Measurements from ENCODE around the gene PHF13. TPM values are rescaled to one million over a fixed set of nuclear protein-coding genes. Genes with fewer than 3 reads are reported as not detected.

The PHF13 gene
- total RNA-seq, 1 experiment from 2014 or later = 5.7 TPM

DNA sequence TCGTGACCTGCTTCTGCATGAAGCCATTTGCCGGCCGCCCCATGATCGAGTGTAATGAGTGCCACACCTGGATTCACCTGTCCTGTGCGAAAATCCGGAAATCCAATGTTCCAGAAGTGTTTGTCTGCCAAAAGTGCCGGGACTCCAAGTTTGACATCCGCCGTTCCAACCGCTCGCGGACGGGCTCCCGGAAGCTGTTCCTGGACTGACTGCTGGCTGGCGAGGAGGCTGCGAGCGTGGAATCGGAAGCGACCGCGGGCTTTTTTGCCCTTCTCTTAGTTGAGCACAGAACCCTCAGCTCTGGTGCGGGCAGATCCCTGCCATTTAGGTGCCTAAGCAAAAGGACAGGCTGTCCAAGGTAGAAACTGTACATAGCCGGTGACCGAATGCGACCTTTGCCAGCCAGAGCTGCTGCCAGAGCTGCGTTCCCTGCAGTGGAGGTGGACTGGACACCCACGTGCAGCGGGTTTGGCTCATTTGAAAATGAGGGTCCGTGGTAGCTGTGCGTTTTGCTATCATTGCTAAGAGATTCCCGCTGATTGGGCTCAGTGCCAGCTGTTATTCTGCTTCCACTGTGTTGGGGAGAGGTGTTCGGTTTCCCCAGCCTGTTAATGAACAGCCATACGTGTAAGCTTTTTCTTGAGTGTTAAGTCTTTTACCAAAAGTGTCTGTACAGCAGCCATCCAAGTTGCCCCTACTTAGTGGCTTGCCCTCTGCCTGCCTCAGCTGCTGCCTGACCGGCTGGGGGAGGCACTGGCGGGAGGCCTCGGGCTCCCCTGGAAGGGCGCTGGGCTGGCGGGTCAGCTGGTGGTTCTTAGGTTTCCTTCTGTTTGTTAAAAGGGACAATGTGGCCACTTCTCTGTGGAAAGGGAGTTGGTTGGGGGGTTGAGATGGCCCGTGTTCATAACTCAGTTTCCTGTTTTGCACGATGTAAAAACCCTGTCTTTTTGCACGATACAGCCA lies 8.2 kb downstream of the PHF13 start:
- Histone ChIP-seq H2AFZ (ENCODE audit: low read length) (no peak overlapping the region), H3K27ac (ENCODE audit: low read length) (no peak overlapping the region), H3K27me3 (ENCODE audit: low read length) (no peaks in the 10 kb centered on the region), H3K9me2 (replicated peaks; ENCODE audit: insufficient read depth, low read length) (no peaks in the 10 kb centered on the region), H3K79me2 (ENCODE audit: low read length) (peaks cover 31% of the 10 kb centered on the region), H3K36me3 (ENCODE audit: insufficient read depth, low read length) (0 out of 2 replicates have a peak, but pooled peaks cover 6% of the 10 kb centered on the region), H3K9me3 (ENCODE audit: low read length) (no peaks in the 10 kb centered on the region), H3K4me1 (ENCODE audit: low read length) (peaks cover 28% of the 10 kb centered on the region), H3K4me3 (ENCODE audit: low read length) (no peak overlapping the region), H3K9ac (ENCODE audit: low read length) (no peak overlapping the region), H3K4me2 (ENCODE audit: low read depth, low read length, poor library complexity, severe bottlenecking) (no peak overlapping the region), H4K20me1 (ENCODE audit: insufficient read depth, low read depth, low read length) (no peaks in the 10 kb centered on the region)
- no peak for DNase-seq

DNA sequence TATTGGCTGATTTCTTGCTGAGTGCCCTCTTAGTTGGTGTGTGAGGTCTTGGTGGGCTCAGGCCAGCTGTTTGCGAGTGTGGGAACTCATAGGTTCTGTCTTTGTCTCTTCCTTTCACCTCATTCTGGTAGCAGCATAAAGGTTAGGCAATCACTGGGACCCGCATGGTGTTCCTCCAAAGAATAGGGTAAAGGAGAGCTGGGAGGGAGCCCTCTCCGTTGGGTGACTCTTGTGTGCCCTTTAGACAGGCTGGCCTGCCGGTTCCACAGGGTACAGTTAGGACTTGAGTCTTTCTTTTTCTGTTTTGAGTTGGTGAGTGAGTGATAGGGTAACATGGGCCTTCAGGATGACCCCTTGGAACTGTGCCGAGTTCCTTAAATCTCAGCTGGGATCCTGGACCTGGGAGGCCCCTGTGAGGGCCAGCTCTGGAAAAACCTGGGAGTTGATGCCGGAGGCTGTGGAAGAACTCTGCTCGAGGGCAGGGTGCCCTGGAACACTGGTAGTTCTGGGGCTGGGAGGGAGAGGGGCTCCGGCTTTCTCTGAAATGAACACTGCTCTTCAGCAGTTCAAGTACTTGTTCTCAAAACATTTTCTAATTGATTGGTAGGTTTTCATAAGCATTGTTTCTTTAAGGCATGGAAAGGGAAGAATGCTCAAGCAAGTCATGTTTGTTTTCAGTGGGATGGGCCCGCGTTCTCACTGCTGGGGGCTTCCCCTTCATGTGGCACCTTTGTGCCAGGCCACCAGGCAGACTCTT lies 9.0 kb downstream of the PHF13 start:
- H3K4me1 ChIP-seq (ENCODE audit: low read length) = peaks cover 28% of the 10 kb centered on the region
- H4K20me1 ChIP-seq (ENCODE audit: insufficient read depth, low read depth, low read length) = no peaks in the 10 kb centered on the region
- H3K79me2 ChIP-seq (ENCODE audit: low read length) = peaks cover 31% of the 10 kb centered on the region
- DNase-seq = no peak
- no peak overlapping the region for H3K9ac ChIP-seq (ENCODE audit: low read length)
- H3K4me2 ChIP-seq (ENCODE audit: low read depth, low read length, poor library complexity, severe bottlenecking) = peak overlapping the region; percentile 38
- no peaks in the 10 kb centered on the region for H3K9me3 ChIP-seq (ENCODE audit: low read length)
- no peaks in the 10 kb centered on the region for H3K9me2 ChIP-seq (replicated peaks; ENCODE audit: insufficient read depth, low read length)
- no peaks in the 10 kb centered on the region for H3K27me3 ChIP-seq (ENCODE audit: low read length)
- H3K36me3 ChIP-seq (ENCODE audit: insufficient read depth, low read length) = 0 out of 2 replicates have a peak, but pooled peaks cover 6% of the 10 kb centered on the region
- no peak overlapping the region for H2AFZ ChIP-seq (ENCODE audit: low read length)
- H3K4me3 ChIP-seq (ENCODE audit: low read length) = no peak overlapping the region
- H3K27ac ChIP-seq (ENCODE audit: low read length) = 0 out of 2 replicates have a peak overlapping the region, but pooled peaks have one; percentile 4

DNA sequence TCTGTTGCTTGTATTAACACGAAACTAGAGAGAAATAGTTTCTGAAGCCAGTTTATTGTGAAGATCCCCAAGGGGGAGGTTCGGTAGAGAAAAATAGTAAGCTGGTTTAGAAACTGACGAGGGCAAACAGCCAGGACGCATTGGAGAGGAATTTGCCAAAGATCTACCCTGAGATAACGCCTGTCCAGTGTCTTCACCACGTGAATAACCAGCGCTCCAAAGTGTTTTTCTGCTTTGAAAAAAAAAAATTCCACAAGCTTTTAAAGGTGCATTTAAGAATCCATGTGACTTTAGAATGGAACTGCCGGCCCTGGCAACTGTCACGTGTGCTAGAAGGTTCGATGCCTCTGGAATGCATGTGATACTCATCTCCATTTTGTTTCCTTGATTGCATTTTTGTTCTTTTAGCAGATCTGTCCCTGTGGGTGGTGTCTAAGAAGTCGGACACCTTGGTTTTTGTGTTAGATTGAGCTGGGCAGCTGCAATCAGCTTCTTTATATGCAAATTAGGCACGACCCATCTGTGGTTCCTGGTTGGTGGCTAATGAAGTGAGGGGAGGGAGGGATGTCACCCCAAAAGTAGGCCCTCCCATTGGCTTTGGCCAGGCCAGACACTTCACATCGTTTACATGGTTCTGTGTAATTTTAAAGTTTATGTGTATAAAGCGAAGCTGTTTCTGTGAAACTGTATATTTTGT lies 9.9 kb downstream of the PHF13 start:
- H3K36me3 ChIP-seq (ENCODE audit: insufficient read depth, low read length) = 0 out of 2 replicates have a peak, but pooled peaks cover 6% of the 10 kb centered on the region
- peak overlapping the region; percentile 38 for H3K4me2 ChIP-seq (ENCODE audit: low read depth, low read length, poor library complexity, severe bottlenecking)
- H3K79me2 ChIP-seq (ENCODE audit: low read length) = peaks cover 28% of the 10 kb centered on the region
- H3K27me3 ChIP-seq (ENCODE audit: low read length) = no peaks in the 10 kb centered on the region
- peak overlapping the region; percentile 55 for H3K27ac ChIP-seq (ENCODE audit: low read length)
- H3K4me3 ChIP-seq (ENCODE audit: low read length) = no peak overlapping the region
- no peak overlapping the region for H3K9ac ChIP-seq (ENCODE audit: low read length)
- no peaks in the 10 kb centered on the region for H4K20me1 ChIP-seq (ENCODE audit: insufficient read depth, low read depth, low read length)
- peak; percentile 78 for DNase-seq
- peaks cover 28% of the 10 kb centered on the region for H3K4me1 ChIP-seq (ENCODE audit: low read length)
- H3K9me2 ChIP-seq (replicated peaks; ENCODE audit: insufficient read depth, low read length) = no peaks in the 10 kb centered on the region
- H2AFZ ChIP-seq (ENCODE audit: low read length) = no peak overlapping the region
- no peaks in the 10 kb centered on the region for H3K9me3 ChIP-seq (ENCODE audit: low read length)

DNA sequence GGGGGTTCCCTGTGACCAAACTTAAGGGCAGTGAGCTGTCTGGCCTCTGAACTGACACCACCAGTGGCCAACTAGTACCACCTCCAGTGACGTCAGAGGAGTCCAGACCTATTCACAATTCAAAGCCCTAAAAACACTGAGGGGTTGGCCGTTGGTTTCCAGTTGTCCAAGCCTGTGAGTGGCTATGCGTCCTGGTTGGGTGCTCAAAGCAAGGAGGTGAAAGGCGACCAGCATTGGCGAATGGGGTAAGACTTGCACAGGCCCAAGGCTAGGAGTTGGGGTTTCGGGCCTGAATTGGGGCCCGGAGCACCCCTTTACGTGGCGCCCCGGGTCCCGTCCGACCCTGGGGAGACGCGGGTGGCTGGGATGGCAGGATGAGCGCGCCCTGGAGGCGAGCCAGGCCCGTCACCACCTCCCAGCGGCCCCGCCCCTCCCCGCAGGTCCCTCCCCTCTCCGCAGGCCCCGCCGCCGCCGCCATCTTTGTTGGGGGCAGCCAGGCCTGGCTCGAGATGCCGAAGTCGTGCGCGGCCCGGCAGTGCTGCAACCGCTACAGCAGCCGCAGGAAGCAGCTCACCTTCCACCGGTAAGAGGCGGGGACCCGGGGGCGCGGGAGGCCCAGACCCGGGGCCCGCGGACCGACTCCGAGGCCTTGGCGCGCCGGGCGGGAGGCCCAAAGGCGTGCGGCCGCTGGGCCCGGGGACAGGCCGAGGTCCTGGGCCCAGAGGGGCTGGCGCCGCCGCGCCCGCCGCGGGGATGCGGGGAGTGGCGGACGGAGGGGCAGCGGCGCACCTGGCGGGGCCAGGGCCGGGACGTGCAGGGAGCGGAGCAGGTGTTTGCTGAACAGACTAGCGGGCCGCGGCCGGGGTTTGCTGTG lies 11.4 kb downstream of the PHF13 start, which contains the start of gene THAP3:
TSS of gene THAP3 (plus strand) at position 159 of the 874 bp plus-strand sequence. CDS start at position 510, 351 bp downstream.
- H3K4me2 ChIP-seq (ENCODE audit: low read depth, low read length, poor library complexity, severe bottlenecking) = peak within 1 kb of the TSS; percentile 98
- peaks cover 28% of the 10 kb centered on the region for H3K79me2 ChIP-seq (ENCODE audit: low read length)
- H3K27ac ChIP-seq (ENCODE audit: low read length) = peak within 1 kb of the TSS; percentile 55
- peak; percentile 95 for DNase-seq
- H3K27me3 ChIP-seq (ENCODE audit: low read length) = no peaks in the 10 kb centered on the region
- peak within 1 kb of the TSS; percentile 89 for H3K9ac ChIP-seq (ENCODE audit: low read length)
- no peaks in the 10 kb centered on the region for H4K20me1 ChIP-seq (ENCODE audit: insufficient read depth, low read depth, low read length)
- H3K36me3 ChIP-seq (ENCODE audit: insufficient read depth, low read length) = 0 out of 2 replicates have a peak, but pooled peaks cover 3% of the 10 kb centered on the region
- H3K4me3 ChIP-seq (ENCODE audit: low read length) = peak within 1 kb of the TSS; percentile 83
- H3K9me2 ChIP-seq (replicated peaks; ENCODE audit: insufficient read depth, low read length) = no peaks in the 10 kb centered on the region
- H2AFZ ChIP-seq (ENCODE audit: low read length) = 0 out of 2 replicates have a peak within 1 kb of the TSS, but pooled peaks have one; percentile 45
- H3K9me3 ChIP-seq (ENCODE audit: low read length) = no peaks in the 10 kb centered on the region
- H3K4me1 ChIP-seq (ENCODE audit: low read length) = peaks cover 28% of the 10 kb centered on the region

DNA sequence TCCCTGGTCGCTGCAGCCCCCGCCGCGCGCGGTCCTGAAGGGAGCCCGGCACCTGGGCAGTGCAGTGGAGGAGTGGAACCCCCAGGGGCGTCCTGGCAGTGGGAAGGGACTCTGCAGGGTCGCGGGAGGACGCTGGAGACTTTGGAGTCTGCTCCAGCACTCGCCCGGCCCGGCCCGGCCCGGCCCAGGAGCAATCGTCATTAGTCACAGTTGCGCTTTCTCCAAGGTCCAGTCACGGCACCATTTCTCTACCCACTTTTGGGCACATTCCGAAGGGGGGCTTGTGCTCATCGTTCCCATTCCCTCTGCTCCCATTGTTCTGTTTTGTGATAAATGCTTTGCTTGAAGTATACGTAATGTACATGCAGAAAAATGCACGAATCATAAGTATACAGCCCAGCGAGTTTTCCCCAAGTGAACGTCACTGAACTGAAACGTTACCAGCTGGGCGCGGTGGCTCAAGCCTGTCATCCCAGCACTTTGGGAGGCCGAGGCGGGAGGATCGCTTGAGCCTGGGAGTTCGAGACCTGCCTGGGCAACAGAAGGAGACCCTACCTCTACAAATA lies 12.1 kb downstream of the PHF13 start:
- Histone ChIP-seq H3K36me3 (ENCODE audit: insufficient read depth, low read length) (0 out of 2 replicates have a peak, but pooled peaks cover 3% of the 10 kb centered on the region), H3K27ac (ENCODE audit: low read length) (peak overlapping the region; percentile 32; the same call in 1 of the 2 replicates), H3K27me3 (ENCODE audit: low read length) (no peaks in the 10 kb centered on the region), H3K79me2 (ENCODE audit: low read length) (peaks cover 28% of the 10 kb centered on the region), H2AFZ (ENCODE audit: low read length) (0 out of 2 replicates have a peak overlapping the region, but pooled peaks have one; percentile 45), H3K4me3 (ENCODE audit: low read length) (peak overlapping the region; percentile 83), H3K9me2 (replicated peaks; ENCODE audit: insufficient read depth, low read length) (no peaks in the 10 kb centered on the region), H3K4me1 (ENCODE audit: low read length) (peaks cover 28% of the 10 kb centered on the region), H4K20me1 (ENCODE audit: insufficient read depth, low read depth, low read length) (no peaks in the 10 kb centered on the region), H3K9ac (ENCODE audit: low read length) (peak overlapping the region; percentile 89), H3K9me3 (ENCODE audit: low read length) (no peaks in the 10 kb centered on the region), H3K4me2 (ENCODE audit: low read depth, low read length, poor library complexity, severe bottlenecking) (peak overlapping the region; percentile 98)
- peak; percentile 56 for DNase-seq

DNA sequence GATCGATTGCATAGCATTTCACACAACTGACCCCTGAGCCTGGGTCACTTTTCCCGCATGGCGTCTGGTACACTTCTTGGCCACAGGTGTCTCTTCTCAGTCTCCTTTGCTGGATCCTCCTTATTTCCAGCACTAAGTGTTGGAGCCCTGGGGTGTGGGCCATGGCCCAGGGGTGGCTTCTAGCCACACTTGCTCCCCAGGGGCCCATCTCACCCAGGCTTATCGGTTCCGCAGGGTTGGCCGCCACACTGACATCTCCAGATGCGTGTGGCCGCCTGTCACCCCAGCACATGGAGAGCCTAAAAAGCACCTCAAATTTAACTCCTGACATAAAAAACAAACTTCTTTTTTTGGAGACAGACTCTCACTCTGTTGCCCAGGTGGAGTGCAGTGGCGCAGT lies 13.5 kb downstream of the PHF13 start:
- no peak overlapping the region for H3K9ac ChIP-seq (ENCODE audit: low read length)
- no peak overlapping the region for H3K4me2 ChIP-seq (ENCODE audit: low read depth, low read length, poor library complexity, severe bottlenecking)
- no peaks in the 10 kb centered on the region for H4K20me1 ChIP-seq (ENCODE audit: insufficient read depth, low read depth, low read length)
- no peak overlapping the region for H3K4me3 ChIP-seq (ENCODE audit: low read length)
- 0 out of 2 replicates have a peak, but pooled peaks cover 3% of the 10 kb centered on the region for H3K36me3 ChIP-seq (ENCODE audit: insufficient read depth, low read length)
- DNase-seq = no peak
- H3K4me1 ChIP-seq (ENCODE audit: low read length) = peaks cover 28% of the 10 kb centered on the region
- H2AFZ ChIP-seq (ENCODE audit: low read length) = no peak overlapping the region
- H3K79me2 ChIP-seq (ENCODE audit: low read length) = peaks cover 28% of the 10 kb centered on the region
- no peaks in the 10 kb centered on the region for H3K9me3 ChIP-seq (ENCODE audit: low read length)
- H3K9me2 ChIP-seq (replicated peaks; ENCODE audit: insufficient read depth, low read length) = no peaks in the 10 kb centered on the region
- no peaks in the 10 kb centered on the region for H3K27me3 ChIP-seq (ENCODE audit: low read length)
- no peak overlapping the region for H3K27ac ChIP-seq (ENCODE audit: low read length)

All from Karpas-422 (cell line).